ENCODE measurements around the gene KDM2A. TPM values are rescaled to one million over a fixed set of nuclear protein-coding genes. Genes with fewer than 3 reads are reported as not detected.

Gene KDM2A
- total RNA-seq, 1 donor from 2014 or later: 28.1 TPM

GRCh38 chr11:67282876-67283371, 163.9 kb downstream of the KDM2A start:
- no peak for DNase-seq (ENCODE audit: low read depth in 2 of 2)

- DNase-seq (ENCODE audit: low read depth in 2 of 2): no peak
These were observed 164.5 kb downstream of the KDM2A start for GRCh38 chr11:67283481-67283963.

GRCh38 chr11:67284811-67285540, 165.9 kb downstream of the KDM2A start:
- no peak for DNase-seq (ENCODE audit: low read depth in 2 of 2)

GRCh38 chr11:67285541-67286498, 166.8 kb downstream of the KDM2A start:
- DNase-seq (ENCODE audit: low read depth in 2 of 2): no peak

- no peak for DNase-seq (ENCODE audit: low read depth in 2 of 2)
These were observed 167.7 kb downstream of the KDM2A start for GRCh38 chr11:67286621-67287333.

- no peak for DNase-seq (ENCODE audit: low read depth in 2 of 2)
These were observed 168.5 kb downstream of the KDM2A start for GRCh38 chr11:67287355-67288197.

- no peak for DNase-seq (ENCODE audit: low read depth in 2 of 2)
These were observed 169.1 kb downstream of the KDM2A start for GRCh38 chr11:67288198-67288451.

- peak; percentile 57 to 85 for DNase-seq (ENCODE audit: low read depth in 2 of 2)
These were observed 169.6 kb downstream of the KDM2A start for GRCh38 chr11:67288452-67289225.

GRCh38 chr11:67289226-67289650, 170.2 kb downstream of the KDM2A start, which contains the start of gene ANKRD13D:
Gene ANKRD13D, plus strand, starts transcription at chr11:67289303. Its CDS starts 158 bp downstream, at chr11:67289461.
- no peak for DNase-seq (ENCODE audit: low read depth in 2 of 2)

- DNase-seq (ENCODE audit: low read depth in 2 of 2): no peak
These were observed 170.8 kb downstream of the KDM2A start for GRCh38 chr11:67289651-67290479.

- DNase-seq (ENCODE audit: low read depth in 2 of 2): no peak
These were observed 171.7 kb downstream of the KDM2A start for GRCh38 chr11:67290801-67291200.

- DNase-seq (ENCODE audit: low read depth in 2 of 2): no peak
These were observed 172.7 kb downstream of the KDM2A start for GRCh38 chr11:67291481-67292381.

GRCh38 chr11:67292671-67293070, 173.6 kb downstream of the KDM2A start:
- no peak for DNase-seq (ENCODE audit: low read depth in 2 of 2)

GRCh38 chr11:67293090-67293489, 174.0 kb downstream of the KDM2A start:
- peak in 1 of 2 donors; percentile 56 for DNase-seq (ENCODE audit: low read depth in 2 of 2)

GRCh38 chr11:67295846-67296245, 176.8 kb downstream of the KDM2A start:
- no peak for DNase-seq (ENCODE audit: low read depth in 2 of 2)

- no peak for DNase-seq (ENCODE audit: low read depth in 2 of 2)
These were observed 179.7 kb downstream of the KDM2A start for GRCh38 chr11:67298786-67299185.

- no peak for DNase-seq (ENCODE audit: low read depth in 2 of 2)
These were observed 180.6 kb downstream of the KDM2A start for GRCh38 chr11:67299471-67300191.
